T-helper 17 cell (primary cell): ENCODE results near the gene SLMAP. TPM values are rescaled to one million over a fixed set of nuclear protein-coding genes. Genes with fewer than 3 reads are reported as not detected.
"Not testable (repeated sequence)": the region's sequence is repeated elsewhere in the genome, so short reads cannot be mapped to it uniquely, and the experiment has no call there.

ENCODE experiments used
- ATAC-seq: fragments of 150-1000 bp; cut with Tn5 transposase; 2 replicates; pipeline ENCODE4 v1.10.0; 2021; ENCODE audit warnings: mild to moderate bottlenecking, moderate library complexity
- DNase-seq, 3 donors: peaks; one replicate each; pipeline versions ENCODE4 v3.0.0 to v3.0.0-alpha.2; 2020 to 2021
- H3K9me3 ChIP-seq: one replicate; pipeline ENCODE4 v1.7.0; 2013; ENCODE audit warnings: low read length, mild to moderate bottlenecking; ENCODE audit not compliant: control insufficient read depth, poor library complexity, severe bottlenecking
- H3K27ac Mint-ChIP-seq: one replicate; pipeline ENCODE4 v1.8.0; 2022; ENCODE audit warnings: mild to moderate bottlenecking, moderate library complexity, mixed read lengths
- H3K27me3 Mint-ChIP-seq: one replicate; pipeline ENCODE4 v1.8.0; 2022; ENCODE audit warnings: mixed read lengths
- H3K36me3 Mint-ChIP-seq: one replicate; pipeline ENCODE4 v1.8.0; 2022; ENCODE audit warnings: low read depth, mixed read lengths
- H3K4me1 Mint-ChIP-seq: one replicate; pipeline ENCODE4 v1.8.0; 2022; ENCODE audit warnings: mild to moderate bottlenecking, mixed read lengths
- H3K4me3 Mint-ChIP-seq: one replicate; pipeline ENCODE4 v1.8.0; 2022; ENCODE audit warnings: mild to moderate bottlenecking, moderate library complexity, mixed read lengths
- total RNA-seq, 4 donors: library from RNA in 2 of 4; stranded (reverse) in 2 of 4; gene quantifications; one replicate each; pipeline ENCODE4 v1.2.3 and lab custom pipeline; 2022 to 2026

Gene SLMAP
- total RNA-seq, 2 donors from 2014 or later = 59.0 to 71.4 TPM

GRCh38 chr3:57864853-57865252 is 108.7 kb downstream of the SLMAP start:
- Mint-ChIP-seq H3K4me1 (no peaks in the 10 kb centered on the region), H3K36me3 (peaks cover 6% of the 10 kb centered on the region), H3K27ac (no peak overlapping the region), H3K4me3 (no peak overlapping the region), H3K27me3 (no peaks in the 10 kb centered on the region)
- no peak for DNase-seq
- ATAC-seq = no peak
- H3K9me3 ChIP-seq = no peaks in the 10 kb centered on the region

DNA sequence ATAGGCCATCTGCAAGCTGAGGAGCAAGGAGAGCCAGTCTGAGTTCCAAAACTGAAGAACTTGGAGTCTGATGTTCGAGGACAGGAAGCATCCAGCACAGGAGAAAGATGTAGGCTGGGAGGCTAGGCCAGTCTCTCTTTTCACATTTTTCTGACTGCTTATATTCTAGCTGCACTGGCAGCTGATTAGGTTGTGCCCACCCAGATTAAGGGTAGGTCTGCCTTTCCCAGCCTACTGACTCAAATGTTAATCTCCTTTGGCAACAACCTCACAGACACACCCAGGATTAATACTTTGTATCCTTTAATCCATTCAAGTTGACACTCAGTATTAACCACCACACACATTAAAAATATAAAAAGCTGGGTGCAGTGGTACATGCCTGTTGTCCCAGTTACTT is 113.0 kb downstream of the SLMAP start:
- H3K9me3 ChIP-seq, ATAC-seq: not testable (repeated sequence)

GRCh38 chr3:57872606-57873005 is 116.5 kb downstream of the SLMAP start:
- ATAC-seq = no peak
- no peak overlapping the region for H3K27ac Mint-ChIP-seq
- no peak overlapping the region for H3K4me3 Mint-ChIP-seq
- H3K27me3 Mint-ChIP-seq = no peaks in the 10 kb centered on the region
- H3K9me3 ChIP-seq = no peaks in the 10 kb centered on the region
- DNase-seq = no peak
- peaks cover 2% of the 10 kb centered on the region for H3K4me1 Mint-ChIP-seq
- peaks cover 2% of the 10 kb centered on the region for H3K36me3 Mint-ChIP-seq

More for the DNA sequence above, 113.0 kb downstream of the SLMAP start:
- not testable (repeated sequence) for H3K27ac Mint-ChIP-seq, H3K36me3 Mint-ChIP-seq, H3K4me3 Mint-ChIP-seq, H3K27me3 Mint-ChIP-seq, DNase-seq, H3K4me1 Mint-ChIP-seq

DNA sequence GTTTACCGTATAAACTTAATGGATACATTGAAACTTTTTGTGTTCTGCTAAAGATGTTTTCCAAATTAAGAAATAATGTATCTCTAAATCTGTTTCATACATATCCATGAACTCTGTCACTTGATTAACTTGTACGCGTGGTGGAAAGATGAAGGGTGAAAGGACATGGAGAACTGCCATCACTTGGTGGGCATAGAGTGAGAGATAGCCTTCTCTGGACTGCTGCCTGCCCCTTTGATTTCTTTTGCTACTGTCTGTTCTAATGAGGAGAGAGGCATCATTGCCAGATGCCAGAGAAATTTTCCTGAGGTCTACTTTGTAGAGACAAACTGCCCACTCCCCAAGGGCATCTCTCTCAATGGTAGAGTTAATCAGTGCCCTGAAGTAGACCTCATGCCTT is 120.5 kb downstream of the SLMAP start:
- H3K36me3 Mint-ChIP-seq = no peaks in the 10 kb centered on the region
- ATAC-seq (no peak), DNase-seq (no peak)
- no peaks in the 10 kb centered on the region for H3K9me3 ChIP-seq
- no peaks in the 10 kb centered on the region for H3K27me3 Mint-ChIP-seq
- peaks cover 2% of the 10 kb centered on the region for H3K4me1 Mint-ChIP-seq
- H3K27ac Mint-ChIP-seq = no peak overlapping the region
- no peak overlapping the region for H3K4me3 Mint-ChIP-seq

- Mint-ChIP-seq H3K4me3 (no peak overlapping the region), H3K4me1 (peaks cover 2% of the 10 kb centered on the region), H3K27me3 (no peaks in the 10 kb centered on the region), H3K36me3 (no peaks in the 10 kb centered on the region), H3K27ac (no peak overlapping the region)
- DNase-seq (no peak), ATAC-seq (no peak)
- H3K9me3 ChIP-seq = no peaks in the 10 kb centered on the region
Measured at GRCh38 chr3:57877116-57877515, 121.0 kb downstream of the SLMAP start.

DNA sequence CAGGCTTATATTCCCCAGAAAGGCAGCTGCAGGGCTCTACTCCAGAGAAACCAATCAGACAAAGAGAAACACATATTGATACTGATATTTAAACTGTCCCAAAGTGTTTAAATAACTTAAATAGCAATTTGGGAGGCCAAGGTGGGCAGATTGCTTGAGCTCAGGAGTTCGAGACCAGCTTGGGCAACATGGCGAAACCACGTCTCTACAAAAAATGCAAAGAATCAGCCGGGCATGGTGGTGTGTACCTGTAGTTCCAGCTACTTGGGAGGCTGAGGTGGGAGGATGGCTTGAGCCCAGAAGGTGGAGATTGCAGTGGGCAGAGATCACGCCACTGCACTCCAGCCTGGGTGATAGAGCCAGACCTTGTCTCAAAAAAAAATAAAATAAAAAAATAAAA is 128.3 kb downstream of the SLMAP start:
- not testable (repeated sequence) for H3K36me3 Mint-ChIP-seq, H3K4me3 Mint-ChIP-seq, H3K27ac Mint-ChIP-seq, H3K9me3 ChIP-seq, DNase-seq, H3K27me3 Mint-ChIP-seq, H3K4me1 Mint-ChIP-seq, ATAC-seq

DNA sequence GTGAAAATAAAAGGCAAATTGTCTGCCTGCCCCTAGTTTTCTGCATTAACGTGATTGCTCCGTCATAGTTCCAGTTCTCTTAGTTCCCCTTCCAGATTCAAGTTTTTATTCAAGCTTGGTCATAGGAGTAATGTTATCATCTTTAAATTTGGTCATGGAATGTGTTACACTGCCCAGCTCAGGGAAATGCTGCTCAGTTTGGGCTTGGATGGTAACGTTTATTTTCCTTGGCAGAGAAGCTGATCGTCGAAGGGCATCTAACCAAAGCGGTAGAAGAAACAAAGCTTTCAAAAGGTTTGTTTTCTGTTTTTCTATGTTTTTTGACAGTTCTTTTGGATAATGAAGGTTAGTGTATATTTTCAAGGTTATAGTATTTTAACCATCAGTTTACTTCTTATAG is 133.7 kb downstream of the SLMAP start:
- H3K27ac Mint-ChIP-seq = no peak overlapping the region
- no peaks in the 10 kb centered on the region for H3K4me1 Mint-ChIP-seq
- H3K4me3 Mint-ChIP-seq = no peak overlapping the region
- no peaks in the 10 kb centered on the region for H3K9me3 ChIP-seq
- no peak for ATAC-seq
- peaks cover 3% of the 10 kb centered on the region for H3K36me3 Mint-ChIP-seq
- DNase-seq = no peak
- H3K27me3 Mint-ChIP-seq = no peaks in the 10 kb centered on the region

GRCh38 chr3:57890874-57891273 is 134.8 kb downstream of the SLMAP start:
- ATAC-seq (no peak), DNase-seq (no peak)
- Mint-ChIP-seq H3K36me3 (peaks cover 2% of the 10 kb centered on the region), H3K27ac (no peak overlapping the region), H3K4me3 (no peak overlapping the region), H3K4me1 (no peaks in the 10 kb centered on the region), H3K27me3 (no peaks in the 10 kb centered on the region)
- H3K9me3 ChIP-seq = no peaks in the 10 kb centered on the region

- ATAC-seq = no peak
- Mint-ChIP-seq H3K27me3 (no peaks in the 10 kb centered on the region), H3K4me1 (no peaks in the 10 kb centered on the region)
Measured at GRCh38 chr3:57892423-57892822, 136.3 kb downstream of the SLMAP start.

DNA sequence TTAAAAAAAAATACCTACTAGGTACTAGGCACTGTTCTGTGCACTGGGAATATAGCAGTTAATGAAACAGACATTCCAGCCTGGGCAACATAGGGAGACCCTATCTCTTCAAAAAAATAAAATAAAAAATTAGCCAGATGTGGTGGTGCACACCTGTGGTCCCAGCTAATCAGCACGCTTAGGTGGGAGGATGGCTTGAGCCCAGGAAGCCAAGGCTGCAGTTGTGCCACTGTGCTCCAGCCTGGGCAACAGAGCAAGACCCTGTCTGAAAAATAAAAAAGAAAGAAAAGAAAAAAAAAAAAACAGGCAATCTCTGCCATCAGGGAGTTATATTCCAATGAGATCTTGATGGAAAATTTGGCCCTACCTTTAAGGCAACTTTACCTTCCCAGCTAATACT is 137.0 kb downstream of the SLMAP start:
- no peaks in the 10 kb centered on the region for H3K27me3 Mint-ChIP-seq
- H3K9me3 ChIP-seq = no peaks in the 10 kb centered on the region
- DNase-seq (no peak), ATAC-seq (no peak)
- no peaks in the 10 kb centered on the region for H3K4me1 Mint-ChIP-seq
- H3K36me3 Mint-ChIP-seq = no peaks in the 10 kb centered on the region
- H3K27ac Mint-ChIP-seq = peak overlapping the region; percentile 51
- no peak overlapping the region for H3K4me3 Mint-ChIP-seq

More at GRCh38 chr3:57892423-57892822, 136.3 kb downstream of the SLMAP start:
- H3K9me3 ChIP-seq = no peaks in the 10 kb centered on the region
- H3K27ac Mint-ChIP-seq = peak overlapping the region; percentile 51
- H3K36me3 Mint-ChIP-seq = no peaks in the 10 kb centered on the region
- no peak for DNase-seq
- no peak overlapping the region for H3K4me3 Mint-ChIP-seq

- no peaks in the 10 kb centered on the region for H3K9me3 ChIP-seq
- H3K27me3 Mint-ChIP-seq = no peaks in the 10 kb centered on the region
- H3K27ac Mint-ChIP-seq = no peak overlapping the region
- no peaks in the 10 kb centered on the region for H3K36me3 Mint-ChIP-seq
- DNase-seq (no peak), ATAC-seq (no peak)
- H3K4me1 Mint-ChIP-seq = no peaks in the 10 kb centered on the region
- H3K4me3 Mint-ChIP-seq = no peak overlapping the region
Measured at GRCh38 chr3:57893668-57894067, 137.6 kb downstream of the SLMAP start.

GRCh38 chr3:57896031-57896430 is 139.9 kb downstream of the SLMAP start:
- Mint-ChIP-seq H3K27me3 (no peaks in the 10 kb centered on the region), H3K4me3 (no peak overlapping the region), H3K27ac (no peak overlapping the region), H3K4me1 (peaks cover 2% of the 10 kb centered on the region), H3K36me3 (peaks cover 2% of the 10 kb centered on the region)
- H3K9me3 ChIP-seq = no peaks in the 10 kb centered on the region
- DNase-seq = no peak
- ATAC-seq = no peak

DNA sequence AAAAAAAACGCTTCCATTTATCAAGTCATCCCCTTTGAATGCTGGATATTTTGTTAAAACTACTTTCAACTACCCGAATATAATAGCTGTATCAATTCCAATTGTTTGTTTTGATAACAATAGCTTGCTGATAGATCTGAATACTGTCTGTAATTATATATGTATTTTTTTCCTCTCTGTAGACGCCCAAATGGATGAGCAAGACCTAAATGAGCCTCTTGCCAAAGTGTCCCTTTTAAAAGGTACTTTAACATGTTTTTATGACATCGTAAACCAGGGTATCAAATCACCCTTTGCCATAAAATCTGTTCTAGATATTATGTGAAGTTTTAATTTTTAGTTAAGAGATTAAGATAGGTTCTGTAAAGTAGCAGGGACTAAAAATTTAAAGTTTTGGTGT is 140.6 kb downstream of the SLMAP start:
- DNase-seq (no peak), ATAC-seq (no peak)
- H3K4me3 Mint-ChIP-seq = no peak overlapping the region
- H3K4me1 Mint-ChIP-seq = peaks cover 2% of the 10 kb centered on the region
- H3K27ac Mint-ChIP-seq = no peak overlapping the region
- no peaks in the 10 kb centered on the region for H3K27me3 Mint-ChIP-seq
- no peaks in the 10 kb centered on the region for H3K9me3 ChIP-seq
- H3K36me3 Mint-ChIP-seq = peaks cover 2% of the 10 kb centered on the region

GRCh38 chr3:57900786-57901185 is 144.7 kb downstream of the SLMAP start:
- Mint-ChIP-seq H3K27ac (no peak overlapping the region), H3K27me3 (no peaks in the 10 kb centered on the region), H3K36me3 (peaks cover 4% of the 10 kb centered on the region), H3K4me1 (peaks cover 5% of the 10 kb centered on the region), H3K4me3 (no peak overlapping the region)
- DNase-seq = no peak
- no peaks in the 10 kb centered on the region for H3K9me3 ChIP-seq
- ATAC-seq = no peak
